Caki2 (cell line): ENCODE measurements around the gene GAB3. TPM values are rescaled to one million over a fixed set of nuclear protein-coding genes. Genes with fewer than 3 reads are reported as not detected.
A peak's percentile ranks its signal among the peaks of the same experiment; 100 is the strongest.

Experiments used
- DNase-seq: peaks from one replicate; pipeline ENCODE4 v3.0.0-alpha.2; 2015; ENCODE audit warnings: low read depth
- in situ Hi-C: cut with HindIII; loops from 2 replicates; pipeline ENCODE4 v1.10.0; 2016; ENCODE audit warnings: low sequenced_read_pairs, low pct_unique_long_range_greater_than_20kb, mixed read lengths
- total RNA-seq: library from RNA; depleted of rRNA; stranded (reverse); fragments of >200 nt; shearing (Covaris generic); gene quantifications from 2 replicates; pipeline ENCODE4 v1.2.3, GENCODE V29; 2014; ENCODE audit warnings: low replicate concordance; rRNA removed

The GAB3 gene
- total RNA-seq = 0.14 TPM in 1 of 2 replicates, not detected in the other

- DNase-seq = no peak
- in situ Hi-C loops = no loop called here
These were observed at the start of gene GAB3 for GRCh38 chrX:154750301-154751202. TSS of gene GAB3 (minus strand) at chrX:154751077. CDS start at chrX:154751025, 52 bp downstream.

GRCh38 chrX:154799556-154800348 lies 48.9 kb upstream of the GAB3 start:
- in situ Hi-C loops = no loop called here
- no peak for DNase-seq

GRCh38 chrX:154797006-154797405 lies 46.1 kb upstream of the GAB3 start:
- DNase-seq = peak; percentile 45
- in situ Hi-C loops = no loop called here

- DNase-seq = no peak
- in situ Hi-C loops = no loop called here
These were observed 44.1 kb upstream of the GAB3 start for GRCh38 chrX:154795016-154795415.

- in situ Hi-C loops = no loop called here
- no peak for DNase-seq
These were observed 42.4 kb upstream of the GAB3 start for GRCh38 chrX:154793084-154793795.

GRCh38 chrX:154791939-154792338 lies 41.1 kb upstream of the GAB3 start:
- in situ Hi-C loops = no loop called here
- DNase-seq = no peak

GRCh38 chrX:154791467-154791866 lies 40.6 kb upstream of the GAB3 start:
- in situ Hi-C loops = no loop called here
- peak; percentile 73 for DNase-seq

GRCh38 chrX:154785716-154786115 lies 34.8 kb upstream of the GAB3 start:
- DNase-seq = no peak
- in situ Hi-C loops = no loop called here

GRCh38 chrX:154784149-154784995 lies 33.5 kb upstream of the GAB3 start:
- in situ Hi-C loops = no loop called here
- DNase-seq = no peak

GRCh38 chrX:154780968-154781367 lies 30.1 kb upstream of the GAB3 start:
- DNase-seq = no peak
- in situ Hi-C loops = no loop called here

- DNase-seq = no peak
- in situ Hi-C loops = no loop called here
These were observed 28.4 kb upstream of the GAB3 start for GRCh38 chrX:154779261-154779660.

GRCh38 chrX:154776753-154777152 lies 25.9 kb upstream of the GAB3 start:
- no peak for DNase-seq
- in situ Hi-C loops = no loop called here

GRCh38 chrX:154775419-154776349 lies 24.8 kb upstream of the GAB3 start:
- in situ Hi-C loops = no loop called here
- peak; percentile 63 for DNase-seq

GRCh38 chrX:154774622-154775021 lies 23.7 kb upstream of the GAB3 start:
- in situ Hi-C loops = no loop called here
- DNase-seq = no peak

- in situ Hi-C loops = no loop called here
- peak; percentile 91 for DNase-seq
These were observed 11.8 kb upstream of the GAB3 start, which contains the start of gene DKC1 for GRCh38 chrX:154762537-154763296. TSS of gene DKC1 (plus strand) at chrX:154762864. CDS start at chrX:154762966, 102 bp downstream.

GRCh38 chrX:154761977-154762536 lies 11.2 kb upstream of the GAB3 start:
- no peak for DNase-seq
- in situ Hi-C loops = no loop called here
